ENCODE data around the gene GLP2R.
A peak's percentile ranks its signal among the peaks of the same experiment; 100 is the strongest.

Gene GLP2R

GRCh38 chr17:9814337-9814945, 11.3 kb upstream of the GLP2R start:
- DNase-seq, result no peak

GRCh38 chr17:9816472-9816871, 9.3 kb upstream of the GLP2R start:
- DNase-seq, result no peak

GRCh38 chr17:9817086-9817485, 8.6 kb upstream of the GLP2R start:
- DNase-seq, result peak; percentile 51 to 82

- DNase-seq, result peak; percentile 15 to 65
These were observed 7.0 kb upstream of the GLP2R start for GRCh38 chr17:9818760-9819159.

- DNase-seq, result no peak
These were observed 5.3 kb upstream of the GLP2R start for GRCh38 chr17:9820448-9820847.

GRCh38 chr17:9821921-9822320, 3.8 kb upstream of the GLP2R start, which contains the start of gene GSG1L2:
TSS of gene GSG1L2 (minus strand) at chr17:9822079. CDS start at chr17:9822071, 8 bp downstream.
- DNase-seq, result peak; percentile 99

- DNase-seq, result no peak
These were observed 1.6 kb upstream of the GLP2R start for GRCh38 chr17:9824094-9824493.

- no peak for DNase-seq
These were observed 856 bp upstream of the GLP2R start for GRCh38 chr17:9824797-9825338.

GRCh38 chr17:9828296-9829295, 2.9 kb downstream of the GLP2R start:
- DNase-seq, result no peak

GRCh38 chr17:9829343-9829742, 3.6 kb downstream of the GLP2R start:
- DNase-seq, result no peak

- no peak for DNase-seq
These were observed 5.0 kb downstream of the GLP2R start for GRCh38 chr17:9830711-9831110.

- DNase-seq, result peak in 1 of 2 experiments; percentile 27
These were observed 8.2 kb downstream of the GLP2R start for GRCh38 chr17:9833922-9834321.

GRCh38 chr17:9837551-9838471, 12.1 kb downstream of the GLP2R start:
- DNase-seq, result no peak

GRCh38 chr17:9839433-9839832, 13.7 kb downstream of the GLP2R start:
- DNase-seq, result no peak

GRCh38 chr17:9842057-9842758, 16.5 kb downstream of the GLP2R start:
- DNase-seq, result no peak

GRCh38 chr17:9843152-9844010, 17.7 kb downstream of the GLP2R start:
- no peak for DNase-seq

GRCh38 chr17:9844153-9844552, 18.4 kb downstream of the GLP2R start:
- DNase-seq, result no peak

- DNase-seq, result no peak
These were observed 19.6 kb downstream of the GLP2R start for GRCh38 chr17:9845306-9845705.

- DNase-seq, result peak in 1 of 2 experiments; percentile 44
These were observed 24.4 kb downstream of the GLP2R start for GRCh38 chr17:9850151-9850550.

- DNase-seq, result no peak
These were observed 28.5 kb downstream of the GLP2R start for GRCh38 chr17:9854255-9854654.

- DNase-seq, result no peak
These were observed 29.3 kb downstream of the GLP2R start for GRCh38 chr17:9855036-9855435.
